ENCODE results near the gene ERI3. TPM values are rescaled to one million over a fixed set of nuclear protein-coding genes. Genes with fewer than 3 reads are reported as not detected.
A peak's percentile ranks its signal among the peaks of the same experiment; 100 is the strongest.
"Not testable (repeated sequence)": the region's sequence is repeated elsewhere in the genome, so short reads cannot be mapped to it uniquely, and the experiment has no call there.

Gene ERI3
- polyA plus RNA-seq, 3 donors: 96.0 to 107 (median 97.9) TPM

GRCh38 chr1:44217809-44218410 lies 137.1 kb downstream of the ERI3 start:
- peak; percentile 71 for DNase-seq

- peak; percentile 76 for DNase-seq
Observed at GRCh38 chr1:44213222-44214112, 141.6 kb downstream of the ERI3 start, which contains the start of gene DMAP1. Gene DMAP1 (plus strand): TSS chr1:44213471. CDS start chr1:44213754, 283 bp downstream.

DNA sequence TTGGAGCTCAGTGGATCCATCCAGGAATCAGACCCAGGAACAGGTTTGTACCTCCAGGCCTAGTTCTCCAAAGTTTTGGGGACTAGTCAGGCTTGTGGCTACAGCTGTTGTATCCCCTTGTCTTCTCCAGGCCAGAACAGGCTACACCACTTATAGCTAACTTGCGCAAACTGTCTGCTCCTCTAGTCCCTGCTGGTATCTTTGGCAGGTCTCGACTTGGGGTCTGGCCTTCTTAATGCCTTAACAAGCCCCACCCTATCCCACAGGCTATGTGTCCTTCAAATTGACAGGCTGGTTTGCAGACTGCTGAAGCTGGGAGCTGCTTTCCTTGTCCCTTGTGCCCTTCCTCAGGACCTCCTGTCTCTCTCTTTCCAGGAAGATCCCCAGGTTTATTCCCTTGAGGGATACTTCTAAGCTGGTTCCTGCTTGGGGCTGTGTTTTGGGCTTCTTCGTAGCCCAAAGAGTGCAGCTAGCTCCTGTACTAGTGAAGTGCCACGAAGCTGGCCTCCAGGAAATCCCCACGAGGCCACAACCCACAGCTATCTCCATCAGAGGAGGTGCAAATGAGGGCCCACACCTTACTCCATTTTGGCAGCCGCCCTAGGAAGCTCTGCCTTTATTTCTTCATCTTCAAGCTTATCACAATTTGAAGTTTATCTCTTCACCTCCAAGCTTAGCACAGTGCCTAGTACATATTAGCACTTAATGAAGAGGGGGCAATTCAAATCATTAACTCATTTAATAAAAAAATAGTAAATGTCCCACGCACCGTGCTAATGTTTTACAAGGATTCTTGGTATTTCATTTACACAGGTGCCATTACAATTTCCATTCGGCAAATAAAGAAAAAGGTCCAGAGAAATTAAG lies 142.5 kb downstream of the ERI3 start:
- DNase-seq: no peak

DNA sequence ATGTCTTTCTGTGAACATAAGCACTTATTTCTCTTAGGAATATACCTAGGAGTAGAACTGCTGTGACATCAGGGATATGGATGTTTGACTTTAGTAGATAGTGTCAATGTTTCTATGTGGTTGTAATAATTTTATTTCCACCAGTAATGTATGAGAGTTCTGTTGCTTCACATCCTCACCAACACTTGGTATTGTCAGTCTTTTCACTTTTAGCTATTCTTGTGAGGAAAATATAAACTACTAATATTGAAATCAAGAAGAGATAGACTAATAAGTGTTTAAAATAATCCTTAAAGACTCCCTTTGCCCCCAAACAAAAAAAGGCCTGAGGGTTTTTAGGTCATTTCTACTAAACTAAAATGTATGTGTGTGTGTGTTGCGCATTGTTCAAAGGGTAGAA lies 144.5 kb downstream of the ERI3 start:
- DNase-seq: no peak

- DNase-seq: peak; percentile 19
Observed at GRCh38 chr1:44208226-44208625, 146.8 kb downstream of the ERI3 start.

DNA sequence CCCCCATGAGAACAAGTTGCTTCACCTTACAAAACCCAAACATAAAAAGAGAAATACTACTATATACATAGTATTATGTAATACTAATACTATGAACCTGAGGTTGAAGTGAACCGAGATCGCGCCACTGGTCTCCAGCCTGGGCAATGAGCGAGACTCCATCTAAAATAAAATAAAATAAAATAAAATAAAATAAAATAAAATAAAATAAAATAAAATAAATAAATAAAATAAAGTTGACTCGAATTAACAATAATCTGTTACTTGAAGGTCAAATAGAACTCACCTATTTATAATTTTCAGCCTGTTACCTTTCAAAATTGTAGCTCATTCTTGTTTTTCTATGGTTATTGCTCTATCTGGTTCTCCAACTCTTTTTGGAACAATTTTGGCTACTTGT lies 148.5 kb downstream of the ERI3 start:
- not testable (repeated sequence) for DNase-seq

GRCh38 chr1:44200336-44200735 lies 154.7 kb downstream of the ERI3 start:
- DNase-seq: no peak

- no peak for DNase-seq
Observed at GRCh38 chr1:44174630-44175029, 180.4 kb downstream of the ERI3 start.

Other genes with a start within 250 kb of the ERI3 start
- gene KLF17, start 236.4 kb downstream of the ERI3 start, polyA plus RNA-seq (ENCODE audit: insufficient read length in 3 of 3): under 1 TPM in 1 of 3 donors, not detected in 2; 0.03 TPM
- not detected for gene KLF18, start 213.6 kb downstream of the ERI3 start, polyA plus RNA-seq (ENCODE audit: insufficient read length in 3 of 3)
- gene DMAP1, start 141.8 kb downstream of the ERI3 start, polyA plus RNA-seq (ENCODE audit: insufficient read length in 3 of 3): 10 to 100 TPM; 58.3 to 77.0 (median 76.8) TPM
- gene RNF220, start 50.0 kb upstream of the ERI3 start, polyA plus RNA-seq (ENCODE audit: insufficient read length in 3 of 3): 100 to 1,000 TPM in 2 of 3 donors, 10 to 100 TPM in 1; 97.9 to 109 (median 101) TPM

Measured in renal pelvis (tissue), 4 donors.